ENCODE measurements around the gene RPL28.
"Not testable (repeated sequence)": the region's sequence is repeated elsewhere in the genome, so short reads cannot be mapped to it uniquely, and the experiment has no call there.

Gene RPL28

DNA sequence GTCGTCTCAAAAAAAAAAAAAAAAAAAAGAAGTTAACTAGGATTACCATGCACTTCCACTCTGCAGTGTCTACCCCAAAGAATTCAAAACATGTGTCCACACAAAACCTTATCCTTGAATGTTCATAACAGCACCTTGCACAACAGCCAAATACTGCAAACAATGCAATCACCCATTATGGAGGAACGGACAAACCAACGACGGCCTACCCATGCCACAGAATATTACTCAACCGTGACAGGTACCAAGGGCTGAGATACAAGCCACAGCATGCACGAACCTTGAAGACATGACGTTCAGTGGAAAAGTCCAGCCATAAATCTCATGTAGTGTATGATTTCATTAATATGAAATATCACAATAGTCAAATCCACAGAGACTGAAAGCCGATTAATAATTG lies 60.3 kb downstream of the RPL28 start:
- no peak overlapping the region for H3K4me3 ChIP-seq (ENCODE audit: low read depth, low read length)

DNA sequence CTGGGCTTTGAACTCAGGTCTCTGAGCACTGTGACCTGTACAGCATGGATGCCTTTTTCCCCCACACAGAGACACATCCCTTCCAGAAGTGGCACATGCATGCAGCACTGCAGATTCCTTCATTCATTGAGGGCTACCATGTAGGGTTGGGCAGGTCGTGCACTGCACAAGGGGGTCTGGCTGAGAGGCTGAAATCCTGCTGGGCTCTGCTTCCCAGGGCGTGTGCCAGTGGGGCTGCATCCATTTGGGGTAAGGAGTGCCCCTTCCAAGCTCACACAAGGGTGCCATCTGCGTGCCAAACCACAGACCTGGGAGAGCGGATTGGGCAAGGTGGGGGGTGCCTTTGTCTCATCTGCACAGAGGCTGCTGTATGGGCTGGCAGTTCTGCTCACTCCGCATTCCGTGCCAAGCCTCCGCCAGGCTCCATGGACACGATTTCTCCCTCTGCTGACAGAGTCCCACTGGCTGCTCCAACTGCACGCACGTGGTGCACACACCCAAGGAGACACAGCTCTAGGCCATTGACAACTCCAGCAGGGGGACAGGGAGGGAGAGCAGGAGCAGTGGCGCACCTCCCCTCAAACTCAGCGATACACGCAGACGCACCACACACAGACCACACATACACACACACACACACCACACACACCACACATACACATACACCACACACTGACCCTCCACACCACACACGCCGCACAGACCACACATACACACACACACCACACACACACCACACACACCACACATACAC lies 61.9 kb downstream of the RPL28 start:
- no peak overlapping the region for H3K4me3 ChIP-seq (ENCODE audit: low read depth, low read length)

DNA sequence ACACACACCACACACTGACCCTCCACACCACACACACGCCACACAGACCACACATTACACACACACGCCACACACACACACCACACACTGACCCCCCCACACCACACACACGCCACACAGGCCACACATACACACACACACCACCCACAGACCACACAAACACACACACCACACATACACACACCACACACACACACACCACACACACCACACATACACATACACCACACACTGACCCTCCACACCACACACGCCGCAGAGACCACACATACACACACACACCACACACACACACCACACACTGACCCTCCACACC lies 62.4 kb downstream of the RPL28 start:
- not testable (repeated sequence) for H3K4me3 ChIP-seq (ENCODE audit: low read depth, low read length)

DNA sequence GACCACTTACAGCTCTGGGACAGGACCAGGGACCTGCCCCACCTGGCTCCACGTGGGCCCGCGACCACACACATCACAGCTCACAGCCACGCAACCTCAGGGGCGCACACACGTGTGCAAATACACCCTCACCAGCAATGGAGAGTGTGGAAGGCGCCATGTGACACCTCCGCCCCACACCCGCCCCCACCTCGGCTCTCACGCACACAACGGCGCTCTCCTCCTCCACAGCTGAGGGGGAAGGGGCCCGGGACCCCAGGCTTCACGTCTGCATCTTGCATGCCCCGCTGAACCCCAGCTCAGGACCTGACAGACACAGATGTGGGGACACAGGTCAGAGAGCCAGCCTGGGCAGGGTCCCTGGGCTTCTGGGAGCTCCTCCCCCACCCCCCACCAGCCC lies 63.7 kb downstream of the RPL28 start:
- H3K4me3 ChIP-seq (ENCODE audit: low read depth, low read length) = no peak overlapping the region

DNA sequence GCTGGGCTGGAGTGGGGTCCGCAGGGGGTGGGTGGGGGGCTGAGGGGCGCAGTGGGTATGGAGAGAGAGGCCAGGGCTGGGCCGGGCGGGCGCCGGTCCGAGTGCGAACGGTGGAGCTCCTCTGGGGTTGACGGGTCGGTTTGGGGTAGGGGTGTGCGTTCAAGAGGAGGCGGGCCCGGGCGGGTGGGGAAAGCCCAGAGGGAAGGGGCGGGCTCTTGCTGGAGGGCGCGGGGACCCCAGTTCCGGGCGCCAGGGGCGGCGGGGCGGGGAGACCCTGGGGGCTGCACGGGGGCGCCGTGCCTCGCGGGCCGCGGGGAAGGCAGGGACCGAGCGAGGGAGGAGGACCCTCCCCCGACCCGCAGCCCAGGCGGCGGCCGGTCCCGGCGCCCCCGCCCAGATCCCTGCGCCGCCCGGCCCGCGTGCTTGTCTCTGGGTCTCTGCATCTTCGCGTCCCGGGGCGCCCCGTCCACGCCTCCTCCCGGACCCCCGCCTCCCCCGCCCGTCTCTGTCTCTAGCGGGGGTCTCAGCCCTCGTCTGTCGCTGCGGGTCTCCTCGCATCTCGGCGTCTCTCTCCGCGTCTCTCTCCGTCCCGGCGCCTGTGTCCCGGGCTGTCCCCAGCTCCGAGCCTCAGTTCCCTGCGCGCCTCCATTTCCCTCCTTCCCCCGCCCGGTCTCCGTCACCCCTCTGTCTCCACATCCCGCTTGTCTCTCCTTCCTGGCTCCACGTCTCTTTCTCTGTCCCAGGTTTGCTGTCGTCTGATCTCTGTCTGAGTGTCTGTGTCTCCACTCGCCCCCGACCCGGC lies 65.6 kb downstream of the RPL28 start:
- H3K4me3 ChIP-seq (ENCODE audit: low read depth, low read length) = peak overlapping the region; percentile 25

DNA sequence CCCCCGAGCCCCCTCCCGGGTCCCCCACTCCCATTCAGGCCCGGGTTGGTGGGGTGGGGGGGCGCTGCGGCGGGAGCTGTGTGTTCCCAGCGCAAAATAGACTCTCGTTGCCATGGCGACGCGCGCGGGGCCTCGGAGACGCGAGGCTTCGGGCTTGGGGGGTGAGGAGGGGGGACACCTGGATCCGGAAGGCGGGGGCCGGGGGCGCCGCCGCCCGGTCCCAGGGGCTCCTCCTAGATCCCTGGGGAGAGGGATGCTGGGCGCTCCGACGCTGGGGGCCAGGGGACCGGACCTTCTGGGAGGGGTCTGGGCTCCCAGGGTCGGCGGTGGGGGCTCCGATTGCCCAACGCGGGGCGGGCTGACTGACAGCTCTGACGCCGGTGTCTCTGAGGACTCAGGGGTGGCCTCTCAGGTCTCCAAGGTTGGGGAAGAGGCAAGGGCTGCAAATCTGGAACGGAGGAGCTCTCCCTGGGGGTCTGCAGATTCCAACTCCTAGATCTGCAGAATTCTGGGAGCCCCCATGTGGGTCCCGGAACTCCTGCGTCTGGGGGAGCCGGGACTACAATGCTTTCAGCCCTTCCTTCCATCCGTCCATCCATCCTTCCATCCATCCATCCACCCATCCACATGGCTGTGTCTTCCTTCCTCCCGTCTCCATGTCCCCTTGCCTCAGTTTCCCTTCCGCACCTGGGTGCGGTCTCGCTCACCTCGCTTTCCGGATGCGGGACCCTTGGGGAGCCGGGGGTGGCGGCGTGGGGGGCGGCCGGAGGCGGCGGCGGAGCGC lies 66.4 kb downstream of the RPL28 start:
- no peak overlapping the region for H3K4me3 ChIP-seq (ENCODE audit: low read depth, low read length)

Data from iPS-11a (cell line).